PC-9 (cell line): ENCODE measurements around the gene ECE1. TPM values are rescaled to one million over a fixed set of nuclear protein-coding genes. Genes with fewer than 3 reads are reported as not detected.

ENCODE experiments used
- BruUV-seq: library from RNA; stranded (reverse); fragments of 400-500 nt; replicated peaks from 2 replicates; lab custom pipeline; 2021; lab: Mats Ljungman, UMichigan
- CTCF ChIA-PET: fragments of 300-600 bp; sonication (Branson Sonifier 250); formaldehyde crosslinking; loops from one replicate; lab custom pipeline; 2022; ENCODE audit warnings: antibody characterized with exemption; lab: Charles Lee
- POLR2A ChIA-PET: fragments of 300-600 bp; sonication (Branson Sonifier 250); formaldehyde crosslinking; loops from one replicate; lab custom pipeline; 2022; ENCODE audit warnings: antibody characterized with exemption; ENCODE audit not compliant: unreplicated experiment; lab: Charles Lee
- DNase-seq, 2 experiments: peaks; one replicate each; pipeline versions ENCODE4 v3.0.0 to v3.0.0-alpha.2; 2015 to 2022; ENCODE audit warnings: mixed read lengths in 1 of 2
- H2AFZ ChIP-seq: fragments of 200-600 bp; sonication (generic); 2 replicates; pipeline ENCODE4 v1.8.1; 2017; ENCODE audit warnings: antibody characterized with exemption
- H3F3A ChIP-seq: fragments of 200-600 bp; sonication (generic); 2 replicates; pipeline ENCODE4 v1.8.1; 2017; ENCODE audit warnings: antibody characterized with exemption, mild to moderate bottlenecking, low read depth; ENCODE audit not compliant: insufficient read depth
- H3K27ac ChIP-seq: fragments of 200-600 bp; sonication (generic); 2 replicates; pipeline ENCODE4 v1.6.1; 2016; ENCODE audit warnings: mixed run types
- H3K27me3 ChIP-seq: fragments of 200-600 bp; sonication (generic); 2 replicates; pipeline ENCODE4 v1.6.1; 2016; ENCODE audit warnings: low read depth, mixed run types; ENCODE audit not compliant: insufficient read depth
- H3K36me3 ChIP-seq: fragments of 200-600 bp; sonication (generic); 2 replicates; pipeline ENCODE4 v1.6.1; 2016; ENCODE audit warnings: low read depth, mixed run types
- H3K4me1 ChIP-seq: fragments of 200-600 bp; sonication (generic); replicated peaks from 2 replicates; pipeline ENCODE4 v1.6.1; 2016; ENCODE audit warnings: mixed run types; ENCODE audit not compliant: insufficient read depth
- H3K4me2 ChIP-seq: fragments of 200-600 bp; sonication (generic); 2 replicates; pipeline ENCODE4 v1.6.1; 2017; ENCODE audit warnings: mixed run types
- H3K4me3 ChIP-seq: fragments of 200-600 bp; sonication (generic); 2 replicates; pipeline ENCODE4 v1.6.1; 2016; ENCODE audit warnings: mixed run types
- H3K79me2 ChIP-seq: fragments of 200-600 bp; sonication (generic); 2 replicates; pipeline ENCODE4 v1.6.1; 2017; ENCODE audit warnings: low read depth, mixed run types
- H3K9me2 ChIP-seq: fragments of 200-600 bp; sonication (generic); 2 replicates; pipeline ENCODE4 v1.8.1; 2017; ENCODE audit warnings: mild to moderate bottlenecking; ENCODE audit not compliant: insufficient read depth
- H3K9me3 ChIP-seq: fragments of 200-600 bp; sonication (generic); 2 replicates; pipeline ENCODE4 v1.8.1; 2016; ENCODE audit warnings: low read depth; ENCODE audit not compliant: insufficient read depth
- H4K20me1 ChIP-seq: fragments of 200-600 bp; sonication (generic); 2 replicates; pipeline ENCODE4 v1.8.1; 2017; ENCODE audit not compliant: insufficient read depth
- CTCF ChIP-seq: fragments of 200-600 bp; sonication (generic); conservative IDR thresholded peaks from 2 replicates; pipeline ENCODE4 v1.6.1; 2017; ENCODE audit warnings: mixed run types, antibody characterized with exemption, mild to moderate bottlenecking, moderate library complexity
- EZH2 ChIP-seq: fragments of 200-600 bp; sonication (generic); IDR thresholded peaks from 2 replicates; pipeline ENCODE4 v1.8.0; 2017; ENCODE audit warnings: antibody characterized with exemption, low read depth
- intact Hi-C: fragments of 100-400 bp; cut with micrococcal nuclease; formaldehyde crosslinking; loops from one replicate; pipeline ENCODE4 v1.10.0; 2022; ENCODE audit not compliant: unreplicated experiment
- total RNA-seq: library from RNA; stranded (reverse); gene quantifications from 2 replicates; pipeline ENCODE4 v1.2.3, GENCODE V29; 2021

The ECE1 gene
- total RNA-seq, 1 experiment from 2014 or later = 80.8 TPM

- intact Hi-C loops = no loop called here
- H3K79me2 ChIP-seq = peaks cover 31% of the 10 kb centered on the region
- H2AFZ ChIP-seq = no peak overlapping the region
- POLR2A ChIA-PET = no interaction called here
- H3K36me3 ChIP-seq = no peaks in the 10 kb centered on the region
- H3K4me1 ChIP-seq = peaks cover 52% of the 10 kb centered on the region
- CTCF ChIA-PET = interaction anchor here (0.6 to 1.3 kb wide), 2 partner anchors 67 to 825 kb away, joined by 3 to 4 read pairs; no protein-coding TSS in a partner anchor
- TF ChIP-seq EZH2 (no peak), CTCF (no peak)
- no TSS peak for BruUV-seq
- no peak for DNase-seq
- no peaks in the 10 kb centered on the region for H4K20me1 ChIP-seq
- 0 out of 2 replicates have a peak overlapping the region, but pooled peaks have one; percentile 13 for H3K4me2 ChIP-seq
- H3K27me3 ChIP-seq = no peaks in the 10 kb centered on the region
- H3K4me3 ChIP-seq = no peak overlapping the region
- H3F3A ChIP-seq = peaks cover 30% of the 10 kb centered on the region
- peak overlapping the region; percentile 94 for H3K27ac ChIP-seq
- H3K9me2 ChIP-seq = no peaks in the 10 kb centered on the region
- H3K9me3 ChIP-seq = no peaks in the 10 kb centered on the region
These were observed 32.4 kb upstream of the ECE1 start for GRCh38 chr1:21322681-21323016.

GRCh38 chr1:21321963-21322680 is 31.9 kb upstream of the ECE1 start:
- Histone ChIP-seq H3K9me2 (no peaks in the 10 kb centered on the region), H3K9me3 (no peaks in the 10 kb centered on the region), H3K4me1 (peaks cover 47% of the 10 kb centered on the region), H3K79me2 (peaks cover 26% of the 10 kb centered on the region), H3K4me2 (no peak overlapping the region), H3K4me3 (no peak overlapping the region), H3K27ac (peak overlapping the region; percentile 94; the same call in 1 of the 2 replicates), H4K20me1 (no peaks in the 10 kb centered on the region), H3K36me3 (no peaks in the 10 kb centered on the region), H3K27me3 (no peaks in the 10 kb centered on the region), H2AFZ (no peak overlapping the region), H3F3A (peaks cover 30% of the 10 kb centered on the region)
- BruUV-seq = no TSS peak
- TF ChIP-seq CTCF (no peak), EZH2 (no peak)
- DNase-seq = no peak
- intact Hi-C loops = no loop called here
- ChIA-PET POLR2A (no interaction called here), CTCF (interaction anchor here (0.6 kb wide), 2 partner anchors 69 to 826 kb away, joined by 4 to 8 read pairs; no protein-coding TSS in a partner anchor)

- Histone ChIP-seq H3K9me3 (no peaks in the 10 kb centered on the region), H3K36me3 (no peaks in the 10 kb centered on the region), H3K79me2 (peaks cover 14% of the 10 kb centered on the region), H3K27ac (no peak overlapping the region), H3F3A (peaks cover 21% of the 10 kb centered on the region), H3K4me2 (no peak overlapping the region), H3K4me1 (peaks cover 31% of the 10 kb centered on the region), H3K27me3 (no peaks in the 10 kb centered on the region), H2AFZ (no peak overlapping the region), H4K20me1 (no peaks in the 10 kb centered on the region), H3K9me2 (no peaks in the 10 kb centered on the region), H3K4me3 (no peak overlapping the region)
- no peak for DNase-seq
- BruUV-seq = no TSS peak
- TF ChIP-seq EZH2 (no peak), CTCF (no peak)
- POLR2A ChIA-PET = no interaction called here
- CTCF ChIA-PET = no interaction called here
- intact Hi-C loops = no loop called here
These were observed 30.3 kb upstream of the ECE1 start for GRCh38 chr1:21320410-21321108.
